ENCODE results near the gene SERTAD3.

- no peak for TF ChIP-seq EP300 (IDR thresholded peaks at IDR 0.05)
- TF ChIP-seq, protein P1, sequence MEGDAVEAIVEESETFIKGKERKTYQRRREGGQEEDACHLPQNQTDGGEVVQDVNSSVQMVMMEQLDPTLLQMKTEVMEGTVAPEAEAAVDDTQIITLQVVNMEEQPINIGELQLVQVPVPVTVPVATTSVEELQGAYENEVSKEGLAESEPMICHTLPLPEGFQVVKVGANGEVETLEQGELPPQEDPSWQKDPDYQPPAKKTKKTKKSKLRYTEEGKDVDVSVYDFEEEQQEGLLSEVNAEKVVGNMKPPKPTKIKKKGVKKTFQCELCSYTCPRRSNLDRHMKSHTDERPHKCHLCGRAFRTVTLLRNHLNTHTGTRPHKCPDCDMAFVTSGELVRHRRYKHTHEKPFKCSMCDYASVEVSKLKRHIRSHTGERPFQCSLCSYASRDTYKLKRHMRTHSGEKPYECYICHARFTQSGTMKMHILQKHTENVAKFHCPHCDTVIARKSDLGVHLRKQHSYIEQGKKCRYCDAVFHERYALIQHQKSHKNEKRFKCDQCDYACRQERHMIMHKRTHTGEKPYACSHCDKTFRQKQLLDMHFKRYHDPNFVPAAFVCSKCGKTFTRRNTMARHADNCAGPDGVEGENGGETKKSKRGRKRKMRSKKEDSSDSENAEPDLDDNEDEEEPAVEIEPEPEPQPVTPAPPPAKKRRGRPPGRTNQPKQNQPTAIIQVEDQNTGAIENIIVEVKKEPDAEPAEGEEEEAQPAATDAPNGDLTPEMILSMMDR (IDR thresholded peaks at IDR 0.05) = no peak
These were observed 45.7 kb upstream of the SERTAD3 start for GRCh38 chr19:40489882-40490230.
